ENCODE results near the gene MAB21L3. TPM values are rescaled to one million over a fixed set of nuclear protein-coding genes. Genes with fewer than 3 reads are reported as not detected.

The MAB21L3 gene
- total RNA-seq, 1 donor from 2014 or later = not detected

Other genes with a start within 250 kb of the MAB21L3 start
- under 0.01 and 0.10 TPM in 2 replicates for gene SLC22A15, start 134.9 kb upstream of the MAB21L3 start, total RNA-seq